Activated gamma-delta T cell (primary cell): ENCODE measurements around the gene PRR11.
"Not testable (repeated sequence)": the region's sequence is repeated elsewhere in the genome, so short reads cannot be mapped to it uniquely, and the experiment has no call there.

ENCODE experiments used
- DNase-seq: peaks from one replicate; lab custom pipeline; 2025; lab: John Stamatoyannopoulos, UW

The PRR11 gene

DNA sequence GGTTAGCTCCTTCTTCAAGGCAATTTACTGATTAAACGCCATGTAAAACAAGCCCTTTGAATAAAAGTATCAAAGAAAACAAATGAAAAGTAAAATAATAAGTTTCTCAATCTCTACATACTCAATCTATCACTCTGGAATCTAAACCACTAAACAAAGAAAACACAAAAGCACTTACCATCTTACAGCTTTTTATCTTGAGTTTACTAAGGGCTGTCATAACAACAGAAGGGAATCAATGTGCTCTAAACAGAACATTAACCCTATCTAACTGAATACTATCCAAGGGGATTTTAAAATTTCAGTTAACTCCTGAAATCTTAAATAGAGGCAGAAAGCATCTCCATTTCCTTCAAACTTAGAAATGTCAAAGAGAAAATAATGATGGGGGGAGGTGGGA is 4.0 kb upstream of the PRR11 start:
- DNase-seq: no peak

DNA sequence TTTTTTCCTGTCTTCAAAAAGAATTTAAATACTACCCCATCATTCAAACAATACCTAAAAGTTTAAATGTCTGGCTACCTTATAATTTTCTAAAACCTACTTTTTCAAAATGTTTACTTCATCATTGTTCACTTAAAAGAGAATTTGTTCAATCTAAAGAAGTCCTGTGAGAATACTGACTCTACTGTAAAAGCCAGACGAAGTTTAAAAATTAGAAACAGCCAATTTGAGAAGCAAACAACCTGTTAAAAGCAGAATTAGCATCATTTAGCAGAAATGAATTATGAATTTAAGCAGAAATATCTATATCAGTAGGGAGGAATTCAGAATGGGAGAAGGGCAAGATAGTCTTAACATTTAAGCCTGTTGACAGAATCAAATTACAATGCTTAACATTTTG is 2.6 kb upstream of the PRR11 start:
- no peak for DNase-seq

DNA sequence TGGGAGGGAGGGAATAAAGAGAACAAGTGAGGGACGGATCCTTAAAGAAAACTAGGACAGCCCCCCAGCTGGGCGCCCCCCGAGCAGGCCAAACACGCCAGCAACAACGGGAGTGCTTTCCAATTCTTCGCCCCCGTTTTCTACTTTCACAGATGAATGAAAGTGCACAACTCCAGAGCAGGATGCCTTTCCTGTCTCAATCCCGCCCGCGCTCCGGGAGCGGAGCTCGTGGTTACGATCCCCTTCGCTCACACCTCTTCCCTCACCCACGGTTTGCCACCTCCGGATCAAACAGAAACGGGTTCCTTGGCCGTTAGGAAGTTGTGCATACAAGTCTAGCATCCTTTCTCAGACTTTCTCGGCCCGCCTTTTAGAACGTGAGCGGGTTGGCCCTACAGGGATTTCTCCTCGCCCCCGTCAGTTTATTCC is 1.2 kb upstream of the PRR11 start:
- no peak for DNase-seq

DNA sequence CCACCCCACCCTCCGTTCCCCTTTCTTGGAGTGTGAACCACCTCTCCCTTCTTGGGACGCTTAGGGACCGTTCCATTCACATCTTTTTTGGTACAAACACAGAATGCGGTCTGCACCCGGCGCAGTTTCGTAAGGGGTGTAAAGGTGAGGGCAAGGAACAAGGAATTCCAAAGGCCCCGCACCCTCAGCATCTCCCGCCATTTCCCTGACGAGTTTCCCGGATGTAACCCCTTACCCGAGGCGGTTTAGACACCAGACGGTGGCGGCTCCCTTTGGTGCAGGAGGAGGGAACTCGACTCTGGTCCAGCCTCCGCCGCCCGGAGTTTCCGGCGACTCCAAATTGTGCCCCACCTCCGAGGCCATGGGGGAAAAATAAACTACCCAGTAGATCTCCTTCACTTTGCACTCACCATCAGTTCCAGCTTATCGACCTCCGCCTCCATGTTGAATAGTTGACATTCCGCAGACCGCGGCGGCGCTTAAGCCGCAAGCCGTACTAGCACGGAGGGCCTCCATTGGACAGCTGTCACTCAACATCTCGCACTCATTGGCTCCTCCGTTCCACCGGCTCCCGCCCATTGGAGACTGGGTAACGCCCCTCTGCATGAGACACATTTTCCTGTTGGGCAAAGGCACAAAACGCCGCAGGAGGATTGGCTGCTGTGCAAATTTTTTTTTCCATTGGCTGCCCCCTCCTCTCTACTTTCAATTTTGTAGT is 666 bp upstream of the PRR11 start, which contains the start of gene SKA2:
SKA2 (minus strand) TSS at position 466 of the 718 bp plus-strand sequence; CDS start at position 443, 23 bp downstream.
- peak; percentile 71 for DNase-seq

DNA sequence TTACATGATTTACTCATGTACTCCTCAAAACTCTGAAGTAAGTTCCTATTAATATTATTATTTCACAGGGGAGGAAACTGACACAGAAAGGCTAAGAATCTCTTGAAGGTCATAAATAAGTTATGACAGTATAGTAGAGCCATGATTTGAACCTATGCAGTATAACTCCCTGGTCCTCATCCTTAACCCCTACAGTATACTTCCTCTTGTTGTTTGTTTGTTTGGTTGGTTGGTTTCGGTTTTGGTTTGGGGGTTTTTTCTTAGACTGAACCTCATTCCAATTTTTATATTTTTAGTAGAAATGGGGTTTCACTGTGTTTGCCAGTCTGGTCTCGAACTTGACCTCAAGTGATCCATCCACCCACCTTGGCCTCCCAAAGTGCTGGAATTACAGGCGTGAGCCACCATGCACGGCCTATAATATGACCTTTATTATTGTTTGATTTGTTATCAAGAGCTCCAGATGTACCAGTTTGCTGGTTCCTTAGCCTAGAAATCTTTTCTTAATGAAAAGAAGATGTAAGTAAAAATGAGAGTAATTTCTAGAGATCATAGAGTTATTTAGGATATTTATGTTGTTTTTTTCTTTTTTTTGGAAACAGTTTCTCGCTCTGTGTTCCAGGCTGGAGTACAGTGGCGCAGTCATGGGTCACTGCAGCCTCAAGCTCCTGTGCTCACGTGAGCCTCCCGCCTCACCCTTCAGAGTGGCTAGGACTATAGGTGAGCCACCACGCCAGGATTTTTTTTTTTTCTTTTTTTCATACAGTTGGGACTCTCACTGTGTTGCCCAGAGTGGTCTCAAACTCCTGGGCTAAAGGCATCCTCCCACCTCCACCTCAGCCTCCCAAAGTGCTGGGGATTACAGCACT is 4.8 kb downstream of the PRR11 start:
- DNase-seq: no peak

DNA sequence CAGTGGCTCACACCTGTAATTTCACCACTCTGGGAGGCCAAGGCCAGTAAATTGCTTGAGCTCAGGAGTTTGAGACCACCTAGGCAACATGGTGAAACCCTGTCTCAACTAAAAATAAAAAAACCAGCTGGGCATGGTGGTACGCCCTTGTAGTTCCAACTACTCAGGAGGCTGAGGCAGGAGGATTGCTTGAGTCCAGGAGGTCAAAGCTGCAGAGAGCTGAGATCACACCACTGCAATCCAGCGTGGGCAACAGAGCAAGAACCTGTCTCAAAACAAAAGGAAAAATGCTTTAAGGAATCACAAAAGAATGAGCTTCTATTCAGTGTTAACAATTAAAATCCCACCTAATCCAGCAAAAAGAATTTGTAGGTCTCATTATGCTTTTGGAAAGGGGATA is 5.9 kb downstream of the PRR11 start:
- DNase-seq: no peak

DNA sequence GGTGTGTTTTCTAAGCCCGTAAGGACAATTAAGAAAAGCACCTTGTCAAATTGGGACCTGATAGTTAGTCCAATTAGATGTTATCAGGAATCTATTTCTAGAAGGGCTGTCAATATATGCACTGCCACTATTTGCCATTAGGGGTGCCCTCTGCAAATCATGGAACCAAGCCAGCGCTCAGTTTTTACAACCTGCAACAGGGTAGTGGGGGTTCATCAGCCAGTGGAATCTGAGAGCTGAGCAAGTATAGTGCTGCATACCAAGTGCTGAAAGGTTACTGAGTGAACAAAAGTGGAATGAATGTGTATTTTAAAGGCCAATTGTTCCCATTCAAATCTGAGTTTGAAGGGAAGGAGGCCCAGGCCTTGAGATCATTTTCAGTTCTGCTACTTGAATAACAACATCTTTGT is 10.4 kb downstream of the PRR11 start:
- DNase-seq: no peak

DNA sequence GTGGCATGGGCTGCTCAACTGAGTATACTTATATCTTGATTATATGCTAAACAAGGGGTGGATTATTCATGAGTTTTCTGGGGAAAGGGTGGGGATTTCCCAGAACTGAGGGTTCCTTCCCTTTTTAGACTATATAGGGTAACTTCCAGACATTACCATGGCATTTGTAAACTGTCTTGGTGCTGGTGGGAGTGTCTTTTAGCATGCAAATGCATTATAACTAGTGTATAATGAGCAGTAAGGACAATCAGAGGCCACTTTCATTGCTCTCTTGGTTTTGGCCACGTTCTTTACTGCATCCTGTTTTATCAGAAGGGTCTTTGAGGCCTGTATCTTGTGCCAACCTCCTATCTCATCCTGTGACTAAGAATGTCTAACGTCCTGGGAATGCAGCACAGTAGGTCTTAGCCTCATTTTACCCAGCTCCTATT is 12.0 kb downstream of the PRR11 start:
- no peak for DNase-seq

DNA sequence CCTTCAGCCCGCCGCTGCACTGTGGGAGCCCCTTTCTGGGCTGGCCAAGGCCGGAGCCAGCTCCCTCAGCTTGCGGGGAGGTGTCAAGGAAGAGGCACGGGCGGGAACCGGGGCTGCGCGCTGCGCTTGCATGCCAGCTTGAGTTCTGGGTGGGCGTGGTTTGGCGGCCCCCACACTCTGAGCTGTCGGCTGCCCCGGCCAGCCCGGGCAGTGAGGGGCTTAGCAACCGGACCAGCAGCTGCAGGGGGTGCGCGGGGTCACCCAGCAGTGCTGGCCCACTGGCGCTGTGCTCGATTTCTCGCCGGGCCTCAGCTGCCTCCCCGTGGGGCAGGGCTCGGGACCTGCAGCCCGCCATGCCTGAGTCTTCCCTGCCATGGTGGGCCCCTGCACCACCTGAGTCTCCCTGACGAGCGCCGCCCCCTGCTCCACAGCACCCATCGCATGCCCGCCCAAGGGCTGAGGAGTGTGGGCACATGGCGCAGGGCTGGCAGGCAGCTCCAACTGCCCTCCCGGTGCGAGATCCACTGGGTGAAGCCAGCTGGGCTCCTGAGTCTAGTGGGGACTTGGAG is 17.0 kb downstream of the PRR11 start:
- DNase-seq: no peak

DNA sequence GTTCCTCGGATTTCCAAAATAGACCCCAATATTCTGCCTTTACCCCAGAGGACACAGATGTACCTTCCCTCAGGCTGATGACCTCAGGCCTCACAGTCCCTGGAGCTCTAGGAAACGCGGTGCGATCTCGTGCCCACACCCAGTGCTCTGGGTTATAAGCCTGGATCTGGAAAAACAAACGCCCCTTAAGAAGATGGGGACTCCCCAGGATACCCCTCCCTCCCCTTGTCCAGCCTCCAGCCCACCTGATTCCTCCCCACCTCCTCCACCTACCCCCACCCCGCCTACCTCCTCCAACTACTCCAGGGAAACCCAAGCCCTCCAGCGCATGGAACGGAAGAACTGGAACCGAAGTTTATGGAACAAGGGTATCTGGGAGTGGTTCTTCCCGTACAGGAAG is 19.1 kb downstream of the PRR11 start:
- no peak for DNase-seq

DNA sequence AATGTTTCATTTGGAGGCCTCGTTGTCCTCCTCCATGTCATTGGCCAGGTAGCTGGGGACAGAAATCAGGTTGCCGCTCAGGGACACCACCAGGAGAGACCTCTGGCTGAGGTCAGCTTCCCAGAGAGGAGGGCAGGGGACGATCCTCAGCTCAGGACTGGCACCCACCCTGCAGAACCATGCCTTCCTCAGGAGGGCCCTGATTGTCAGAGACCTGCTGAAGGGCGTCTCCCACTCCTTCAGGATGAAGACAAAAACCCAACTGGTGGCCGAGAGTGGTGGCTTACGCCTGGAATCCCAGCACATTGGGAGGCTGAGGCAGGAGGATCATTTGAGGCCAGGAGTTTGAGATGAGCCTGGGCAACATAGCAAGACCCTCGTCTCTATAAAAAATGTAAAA is 19.5 kb downstream of the PRR11 start:
- no peak for DNase-seq

DNA sequence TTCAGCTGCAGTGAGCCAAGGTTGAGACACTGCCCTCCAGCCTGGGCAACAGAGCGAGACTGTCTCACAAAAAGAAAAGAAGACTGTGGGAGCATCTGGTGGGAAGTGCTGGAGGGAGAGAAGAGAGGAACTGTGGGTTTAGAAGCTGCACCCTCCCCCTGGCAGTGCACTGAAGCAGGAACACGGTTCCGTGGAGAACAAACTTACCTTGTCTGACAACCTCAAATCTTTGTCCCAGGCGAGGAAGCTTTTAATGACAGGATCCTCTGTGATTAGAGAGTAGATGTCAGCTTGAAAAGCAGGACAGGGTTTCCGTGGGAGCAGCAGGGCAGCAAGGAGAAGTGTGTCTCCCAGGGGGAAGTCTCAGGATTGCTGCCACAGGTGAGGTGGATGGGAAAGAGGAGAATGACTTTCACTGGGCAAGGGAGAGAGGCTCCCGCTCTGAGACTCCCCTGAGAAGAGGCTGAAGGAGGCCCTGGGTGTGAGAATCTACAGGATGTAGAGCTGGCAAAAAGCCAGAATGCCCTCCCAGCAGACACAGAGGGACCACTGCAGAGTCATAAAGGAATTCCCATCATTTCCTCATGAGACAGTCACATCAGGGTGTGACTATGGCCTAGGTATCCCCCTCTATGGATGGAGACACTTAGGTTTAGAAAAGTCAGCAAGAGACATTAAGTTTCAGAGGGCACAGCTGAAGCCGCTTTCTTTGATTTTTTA is 22.9 kb downstream of the PRR11 start:
- DNase-seq: no peak

DNA sequence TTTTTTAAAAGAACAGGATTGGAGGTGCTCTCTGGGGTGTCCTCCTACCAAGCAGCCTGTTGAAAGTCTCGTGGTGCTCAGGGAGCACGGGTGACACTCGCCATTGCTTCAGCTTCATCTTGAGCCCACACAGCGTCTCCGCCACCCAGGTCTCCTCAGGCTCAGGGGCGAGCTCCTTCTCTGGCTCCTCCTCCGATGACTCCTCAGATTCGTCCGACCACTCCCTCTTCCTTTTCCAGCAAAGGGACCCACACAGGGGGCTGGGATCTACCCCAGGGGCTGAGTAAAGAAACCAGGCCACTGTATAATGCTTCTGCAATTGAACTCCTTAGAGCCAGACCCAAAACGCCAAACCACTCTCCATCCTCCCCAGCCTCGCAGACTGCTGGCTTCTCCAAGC is 24.1 kb downstream of the PRR11 start:
- DNase-seq: not testable (repeated sequence)

DNA sequence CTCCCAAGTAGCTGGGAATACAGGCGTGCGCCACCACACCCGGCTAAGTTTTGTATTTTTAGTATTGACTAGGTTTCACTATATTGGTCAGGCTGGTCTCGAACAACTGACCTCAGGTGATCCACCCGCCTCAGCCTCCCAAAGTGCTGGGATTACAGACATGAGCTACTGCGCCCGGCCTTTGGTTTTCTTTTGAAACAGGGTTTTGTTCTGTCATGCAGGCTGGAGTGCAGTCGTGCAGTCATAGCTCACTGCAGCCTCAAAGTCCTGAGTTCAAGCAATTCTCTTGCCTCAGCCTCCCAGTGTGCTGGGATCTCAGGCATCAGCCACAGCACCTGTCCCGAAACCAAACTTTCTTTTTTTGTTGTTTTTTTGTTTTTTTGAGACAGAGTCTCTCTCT is 25.1 kb downstream of the PRR11 start:
- no peak for DNase-seq

DNA sequence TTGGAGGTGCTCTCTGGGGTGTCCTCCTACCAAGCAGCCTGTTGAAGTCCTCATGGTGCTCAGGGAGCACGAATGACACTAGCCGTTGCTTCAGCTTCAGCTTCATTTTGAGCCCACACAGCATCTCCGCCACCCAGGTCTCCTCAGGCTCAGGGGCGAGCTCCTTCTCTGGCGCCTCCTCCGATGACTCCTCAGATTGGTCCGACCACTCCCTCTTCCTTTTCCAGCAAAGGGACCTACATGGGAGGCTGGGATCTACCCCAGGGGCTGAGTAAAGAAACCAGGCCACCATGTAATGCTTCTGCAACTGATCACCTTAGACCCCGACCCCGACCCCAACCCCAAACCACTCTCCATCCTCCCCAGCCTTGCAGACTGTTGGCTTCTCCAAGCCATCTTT is 25.9 kb downstream of the PRR11 start:
- no peak for DNase-seq

DNA sequence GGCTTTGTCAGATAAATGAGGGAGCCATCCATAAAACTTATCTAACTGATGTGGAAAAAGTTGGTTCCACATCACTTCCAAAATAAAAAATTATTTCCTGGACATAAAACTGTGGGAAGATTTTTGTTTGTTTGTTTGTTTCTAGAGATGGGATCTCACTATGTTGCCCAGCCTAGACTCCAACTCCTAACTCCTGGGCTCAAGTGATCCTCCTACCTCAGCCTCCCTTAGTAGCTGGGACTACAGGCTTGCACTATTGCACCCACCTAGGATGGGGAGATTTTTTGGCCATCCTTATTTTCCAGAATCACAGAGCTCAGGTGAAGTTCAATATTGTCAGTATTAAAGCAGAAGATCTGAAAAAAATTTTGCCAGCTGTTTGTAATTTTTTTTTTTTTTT is 30.5 kb downstream of the PRR11 start:
- DNase-seq: no peak

DNA sequence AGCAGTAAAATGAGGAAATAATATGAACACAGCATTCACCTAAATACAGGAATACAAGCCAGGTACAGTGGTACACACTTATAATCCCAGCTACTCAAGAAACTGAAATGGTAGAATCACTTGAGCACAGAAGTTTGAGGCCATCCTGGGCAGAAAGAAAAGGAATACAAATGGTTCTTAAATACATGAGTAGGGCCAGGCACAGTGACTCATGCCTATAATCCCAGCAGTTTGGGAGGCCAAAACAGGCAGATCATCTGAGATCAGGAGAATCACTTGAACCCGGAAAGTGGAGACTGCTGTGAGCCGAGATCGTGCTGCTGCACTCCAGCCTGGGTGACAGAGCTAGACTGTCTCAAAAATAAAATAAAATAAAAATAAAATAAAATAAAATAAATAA is 31.3 kb downstream of the PRR11 start:
- DNase-seq: no peak

DNA sequence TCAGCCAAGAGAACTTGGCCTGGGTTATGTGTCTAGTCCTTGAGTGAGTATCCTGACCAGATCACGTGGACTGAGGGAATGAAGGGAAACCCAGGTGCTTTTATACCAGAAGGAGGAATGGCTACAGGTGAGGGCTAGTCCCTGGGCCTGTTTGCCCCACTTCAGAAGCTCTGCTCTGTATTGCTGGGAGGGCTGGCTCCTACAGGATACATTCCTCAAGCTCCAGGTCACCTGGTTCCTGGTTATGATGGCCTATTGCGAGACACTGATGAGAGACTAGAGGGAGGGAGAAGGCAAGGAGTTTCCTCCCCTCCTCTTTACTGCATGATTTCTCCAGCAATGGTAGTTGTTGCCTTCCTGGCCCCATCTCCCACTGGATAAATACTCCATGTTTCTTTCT is 35.3 kb downstream of the PRR11 start:
- DNase-seq: no peak

DNA sequence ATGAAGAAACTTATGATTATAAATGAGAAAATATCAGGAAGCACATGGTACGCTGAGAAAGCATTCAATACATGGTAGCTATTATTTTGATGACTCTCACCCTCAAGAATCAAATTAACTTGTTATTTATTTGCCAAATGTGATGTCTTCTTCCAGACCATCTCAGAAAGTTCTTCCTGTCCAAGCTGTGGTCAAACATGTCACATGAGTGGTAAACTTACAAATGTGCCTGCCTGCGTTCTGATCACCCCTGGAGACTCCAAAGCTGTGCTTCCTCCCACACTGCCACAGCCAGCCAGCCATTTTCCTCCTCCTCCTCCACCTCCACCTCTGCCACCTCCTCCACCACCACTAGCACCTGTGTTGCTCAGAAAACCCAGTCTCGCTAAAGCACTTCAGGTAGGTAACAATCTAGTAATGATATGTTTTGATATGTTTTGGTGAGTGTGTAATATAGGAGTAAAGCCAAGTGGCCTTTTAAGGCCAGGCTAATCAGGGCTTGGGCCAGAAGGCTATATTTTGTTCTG is 37.9 kb downstream of the PRR11 start:
- DNase-seq: no peak

DNA sequence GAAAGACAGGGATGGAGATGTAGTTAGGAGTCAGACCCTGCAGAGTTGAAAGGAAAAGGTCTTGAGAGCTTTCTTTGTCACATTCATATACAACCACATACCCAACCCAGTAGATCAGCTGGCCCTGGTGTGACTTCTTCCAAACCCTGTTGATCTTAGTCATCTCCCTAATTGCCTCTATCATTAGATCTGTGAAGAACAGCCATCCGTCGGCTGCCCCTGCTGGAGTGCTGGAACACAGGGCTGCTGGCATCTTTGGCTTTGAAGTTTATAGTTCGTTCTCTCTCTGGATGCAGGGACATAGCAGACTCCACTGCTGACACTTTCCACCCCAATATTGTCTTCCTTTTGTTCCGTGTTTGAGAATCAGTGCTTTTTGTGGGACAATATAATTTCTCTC is 43.9 kb downstream of the PRR11 start:
- DNase-seq: no peak

DNA sequence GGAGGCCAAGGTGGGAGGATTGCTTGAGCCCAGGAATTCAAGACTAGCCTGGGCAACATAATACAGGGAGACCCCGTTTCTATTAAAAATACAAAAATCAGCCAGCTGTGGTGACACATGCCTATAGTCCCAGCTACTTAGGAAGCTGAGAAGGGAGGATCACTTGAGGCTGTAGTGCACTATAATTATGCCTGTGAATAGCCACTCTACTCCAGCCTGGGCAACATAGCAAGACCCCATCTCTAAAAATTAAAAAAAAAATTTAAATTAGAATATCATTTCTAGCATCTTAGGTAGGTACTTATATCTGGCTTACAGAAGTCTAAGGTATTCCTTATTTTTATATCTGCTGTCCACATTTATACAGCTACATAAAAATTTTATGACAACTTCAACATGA is 46.8 kb downstream of the PRR11 start:
- DNase-seq: no peak

DNA sequence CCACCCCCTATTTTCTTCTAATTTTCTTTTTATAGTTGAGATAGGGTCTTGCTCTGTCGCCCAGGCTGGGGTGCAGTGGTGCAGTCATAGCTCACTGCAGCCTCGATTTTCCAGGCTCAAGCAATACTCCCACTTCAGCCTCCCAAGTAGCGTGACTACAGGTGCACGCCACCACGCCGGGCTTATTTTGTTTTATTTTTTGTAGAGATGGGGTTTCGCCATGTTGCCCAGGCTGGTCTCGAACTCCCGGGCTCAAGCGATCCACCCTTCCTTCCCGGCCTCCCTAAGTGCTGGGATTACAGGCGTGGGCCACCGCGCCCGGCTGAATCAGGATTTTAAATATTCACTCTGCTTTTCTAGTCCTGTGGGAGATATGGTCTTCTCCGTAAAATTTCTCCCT is 63.8 kb downstream of the PRR11 start:
- no peak for DNase-seq
